Measurements from ENCODE around the gene PIGU. TPM values are rescaled to one million over a fixed set of nuclear protein-coding genes. Genes with fewer than 3 reads are reported as not detected.
"Not testable (repeated sequence)": the region's sequence is repeated elsewhere in the genome, so short reads cannot be mapped to it uniquely, and the experiment has no call there.

PIGU gene
- polyA plus RNA-seq, 3 donors: 5.8 to 11.3 (median 10.9) TPM

DNA sequence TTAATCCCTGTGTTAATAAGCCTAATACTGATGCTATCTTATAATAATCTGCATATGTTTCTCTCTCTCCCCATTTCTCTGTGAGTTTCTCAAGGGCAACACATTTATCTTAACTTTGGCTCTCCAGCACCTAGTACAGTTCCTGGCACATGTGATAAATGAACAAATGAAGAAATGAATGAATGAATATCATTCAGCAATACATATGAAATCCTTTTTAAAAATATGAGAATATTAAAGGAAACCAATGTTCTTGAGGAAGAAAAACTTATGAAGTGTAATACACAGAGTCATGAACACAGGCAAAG is 55.9 kb downstream of the PIGU start:
- no peak for DNase-seq
- no peak overlapping the region for H3K27ac ChIP-seq (ENCODE audit: low read depth in 1 of 2, low read length in 2 of 2)
- H3K4me2 ChIP-seq (replicated peaks; ENCODE audit: extremely low read depth, low read length, poor library complexity, severe bottlenecking): no peak overlapping the region
- H3K79me2 ChIP-seq (ENCODE audit: insufficient read depth, low read length): no peaks in the 10 kb centered on the region
- H3K27me3 ChIP-seq (ENCODE audit: control insufficient read depth in 2 of 2, insufficient read depth in 2 of 2, low read length in 2 of 2): no peaks in the 10 kb centered on the region
- TF ChIP-seq, protein P1, sequence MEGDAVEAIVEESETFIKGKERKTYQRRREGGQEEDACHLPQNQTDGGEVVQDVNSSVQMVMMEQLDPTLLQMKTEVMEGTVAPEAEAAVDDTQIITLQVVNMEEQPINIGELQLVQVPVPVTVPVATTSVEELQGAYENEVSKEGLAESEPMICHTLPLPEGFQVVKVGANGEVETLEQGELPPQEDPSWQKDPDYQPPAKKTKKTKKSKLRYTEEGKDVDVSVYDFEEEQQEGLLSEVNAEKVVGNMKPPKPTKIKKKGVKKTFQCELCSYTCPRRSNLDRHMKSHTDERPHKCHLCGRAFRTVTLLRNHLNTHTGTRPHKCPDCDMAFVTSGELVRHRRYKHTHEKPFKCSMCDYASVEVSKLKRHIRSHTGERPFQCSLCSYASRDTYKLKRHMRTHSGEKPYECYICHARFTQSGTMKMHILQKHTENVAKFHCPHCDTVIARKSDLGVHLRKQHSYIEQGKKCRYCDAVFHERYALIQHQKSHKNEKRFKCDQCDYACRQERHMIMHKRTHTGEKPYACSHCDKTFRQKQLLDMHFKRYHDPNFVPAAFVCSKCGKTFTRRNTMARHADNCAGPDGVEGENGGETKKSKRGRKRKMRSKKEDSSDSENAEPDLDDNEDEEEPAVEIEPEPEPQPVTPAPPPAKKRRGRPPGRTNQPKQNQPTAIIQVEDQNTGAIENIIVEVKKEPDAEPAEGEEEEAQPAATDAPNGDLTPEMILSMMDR (IDR thresholded peaks at IDR 0.05): no peak
- Mint-ChIP-seq H3K4me3 (no peak overlapping the region), H3K36me3 (peaks cover 19 to 38% of the 10 kb centered on the region in 2 donors), H3K9me3 (peaks cover 0 to 5% (median 0%) of the 10 kb centered on the region in 7 donors), H3K4me1 (peaks cover 25% of the 10 kb centered on the region), H3K27ac (no peak overlapping the region), H3K27me3 (ENCODE audit: low read depth in 3 of 3) (no peaks in the 10 kb centered on the region)
- H3K36me3 ChIP-seq (replicated peaks in 1 of 2; ENCODE audit: control insufficient read depth in 1 of 2, insufficient read depth in 2 of 2, low read length in 2 of 2): peaks cover 0 to 7% of the 10 kb centered on the region in 2 donors
- no peaks in the 10 kb centered on the region for H3K9me3 ChIP-seq (replicated peaks in 1 of 2; ENCODE audit: control insufficient read depth in 1 of 2, insufficient read depth in 1 of 2, low read length in 2 of 2)
- H3K4me3 ChIP-seq (replicated peaks in 1 of 3; ENCODE audit: low read depth in 2 of 3, low read length in 3 of 3): no peak overlapping the region
- intact Hi-C loops (cut with micrococcal nuclease): no loop called here
- no peak overlapping the region for H2AFZ ChIP-seq (ENCODE audit: insufficient read depth, low read depth, low read length, poor library complexity, severe bottlenecking)
- H3K4me1 ChIP-seq (ENCODE audit: control insufficient read depth in 1 of 2, insufficient read depth in 2 of 2, low read length in 2 of 2): peaks cover 11 to 15% of the 10 kb centered on the region in 2 donors
- H3K9ac ChIP-seq (ENCODE audit: insufficient read depth, low read length, poor library complexity, severe bottlenecking): no peak overlapping the region
- no peaks in the 10 kb centered on the region for H4K20me1 ChIP-seq (ENCODE audit: insufficient read depth, low read length)

DNA sequence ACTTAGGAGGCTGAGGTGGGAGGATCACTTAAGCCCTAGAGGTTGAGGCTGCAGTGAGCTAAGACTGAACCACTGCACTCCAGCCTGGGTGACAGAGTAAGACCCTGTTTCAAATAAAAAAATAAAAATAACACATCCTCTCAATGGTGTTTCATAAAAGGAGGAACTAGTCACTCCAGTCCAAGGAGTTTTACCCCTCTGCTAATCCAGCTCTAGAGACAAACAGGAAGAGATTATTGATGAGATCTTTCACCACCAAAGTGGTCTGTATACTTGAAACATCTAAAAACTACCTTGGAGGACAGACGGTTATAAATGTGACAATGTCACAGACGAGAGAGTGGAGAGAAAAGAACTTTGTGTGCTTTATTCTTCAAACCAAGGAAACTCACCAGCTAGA is 58.2 kb downstream of the PIGU start:
- peak overlapping the region in 2 of 7 donors; percentile 15 to 38 for H3K27ac Mint-ChIP-seq
- H3K4me1 ChIP-seq (ENCODE audit: control insufficient read depth in 1 of 2, insufficient read depth in 2 of 2, low read length in 2 of 2): peaks cover 11 to 13% of the 10 kb centered on the region in 2 donors
- no peak overlapping the region for H3K4me3 Mint-ChIP-seq
- peaks cover 23% of the 10 kb centered on the region for H3K4me1 Mint-ChIP-seq
- intact Hi-C loops (cut with micrococcal nuclease): no loop called here
- H3K9me3 Mint-ChIP-seq: peaks cover 0 to 5% (median 0%) of the 10 kb centered on the region in 7 donors
- H3K27me3 Mint-ChIP-seq (ENCODE audit: low read depth in 3 of 3): no peaks in the 10 kb centered on the region
- H3K4me3 ChIP-seq (replicated peaks in 1 of 3; ENCODE audit: low read depth in 2 of 3, low read length in 3 of 3): no peak overlapping the region
- H3K4me2 ChIP-seq (replicated peaks; ENCODE audit: extremely low read depth, low read length, poor library complexity, severe bottlenecking): no peak overlapping the region
- no peaks in the 10 kb centered on the region for H3K27me3 ChIP-seq (ENCODE audit: control insufficient read depth in 2 of 2, insufficient read depth in 2 of 2, low read length in 2 of 2)
- H3K9me3 ChIP-seq (replicated peaks in 1 of 2; ENCODE audit: control insufficient read depth in 1 of 2, insufficient read depth in 1 of 2, low read length in 2 of 2): no peaks in the 10 kb centered on the region
- DNase-seq: no peak
- no peak overlapping the region for H3K9ac ChIP-seq (ENCODE audit: insufficient read depth, low read length, poor library complexity, severe bottlenecking)
- WGBS (ENCODE audit: insufficient coverage): no CpG with 5 or more reads among the region's 2 CpGs
- peaks cover 5 to 26% of the 10 kb centered on the region in 2 donors for H3K36me3 ChIP-seq (replicated peaks in 1 of 2; ENCODE audit: control insufficient read depth in 1 of 2, insufficient read depth in 2 of 2, low read length in 2 of 2)
- no peak overlapping the region for H3K27ac ChIP-seq (ENCODE audit: low read depth in 1 of 2, low read length in 2 of 2)
- no peaks in the 10 kb centered on the region for H3K79me2 ChIP-seq (ENCODE audit: insufficient read depth, low read length)
- peaks cover 30 to 42% of the 10 kb centered on the region in 2 donors for H3K36me3 Mint-ChIP-seq
- no peaks in the 10 kb centered on the region for H4K20me1 ChIP-seq (ENCODE audit: insufficient read depth, low read length)
- no peak overlapping the region for H2AFZ ChIP-seq (ENCODE audit: insufficient read depth, low read depth, low read length, poor library complexity, severe bottlenecking)
- TF ChIP-seq, protein P1 (IDR thresholded peaks at IDR 0.05): no peak

DNA sequence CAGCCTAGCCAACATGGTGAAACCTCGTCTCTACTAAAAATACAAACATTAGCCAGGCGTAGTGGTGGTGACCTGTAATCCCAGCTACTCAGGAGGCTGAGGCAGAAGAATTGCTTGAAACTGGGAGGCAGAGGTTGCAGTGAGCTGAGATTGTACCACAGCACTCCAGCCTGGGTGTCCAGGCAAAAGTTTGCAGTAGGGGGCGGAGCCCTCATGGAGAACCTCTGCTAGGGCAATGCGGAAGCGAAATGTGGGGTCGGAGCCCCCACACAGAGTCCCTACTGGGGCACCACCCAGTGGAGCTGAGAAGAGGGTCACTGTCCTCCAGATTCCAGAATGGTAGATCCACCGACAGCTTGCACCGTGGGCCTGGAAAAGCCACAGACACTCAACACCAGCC is 60.0 kb downstream of the PIGU start:
- H3K36me3 ChIP-seq (replicated peaks in 1 of 2; ENCODE audit: control insufficient read depth in 1 of 2, insufficient read depth in 2 of 2, low read length in 2 of 2): peaks cover 7 to 26% of the 10 kb centered on the region in 2 donors
- DNase-seq; H3K79me2 ChIP-seq (ENCODE audit: insufficient read depth, low read length); H3K9me3 ChIP-seq (replicated peaks in 1 of 2; ENCODE audit: control insufficient read depth in 1 of 2, insufficient read depth in 1 of 2, low read length in 2 of 2); H3K27me3 Mint-ChIP-seq (ENCODE audit: low read depth in 3 of 3); H2AFZ ChIP-seq (ENCODE audit: insufficient read depth, low read depth, low read length, poor library complexity, severe bottlenecking); H4K20me1 ChIP-seq (ENCODE audit: insufficient read depth, low read length); H3K9ac ChIP-seq (ENCODE audit: insufficient read depth, low read length, poor library complexity, severe bottlenecking); H3K27ac ChIP-seq (ENCODE audit: low read depth in 1 of 2, low read length in 2 of 2); H3K4me1 ChIP-seq (ENCODE audit: control insufficient read depth in 1 of 2, insufficient read depth in 2 of 2, low read length in 2 of 2); H3K4me3 Mint-ChIP-seq; H3K27me3 ChIP-seq (ENCODE audit: control insufficient read depth in 2 of 2, insufficient read depth in 2 of 2, low read length in 2 of 2); H3K9me3 Mint-ChIP-seq; intact Hi-C loops (cut with micrococcal nuclease); H3K4me3 ChIP-seq (replicated peaks in 1 of 3; ENCODE audit: low read depth in 2 of 3, low read length in 3 of 3); H3K4me2 ChIP-seq (replicated peaks; ENCODE audit: extremely low read depth, low read length, poor library complexity, severe bottlenecking); H3K4me1 Mint-ChIP-seq: not testable (repeated sequence)
- peak overlapping the region in 2 of 7 donors; percentile 76 for H3K27ac Mint-ChIP-seq
- H3K36me3 Mint-ChIP-seq: peaks cover 32 to 46% of the 10 kb centered on the region in 2 donors
- 98% methylated on average over 5 of the region's 8 CpGs for WGBS (ENCODE audit: insufficient coverage)
